Activated naive CD4-positive, alpha-beta T cell treated with anti-CD3 and anti-CD28 coated beads, Interleukin-2, amount 50 U/mL, for 72 hours (primary cell): Measurements from ENCODE around the gene MAP3K12. TPM values are rescaled to one million over a fixed set of nuclear protein-coding genes. Genes with fewer than 3 reads are reported as not detected.
A peak's percentile ranks its signal among the peaks of the same experiment; 100 is the strongest.
"Not testable (repeated sequence)": the region's sequence is repeated elsewhere in the genome, so short reads cannot be mapped to it uniquely, and the experiment has no call there.

Source experiments
- ATAC-seq, 2 donors: fragments of 150-1000 bp; cut with Tn5 transposase; 2 replicates each; pipeline ENCODE4 v1.10.0; 2021; ENCODE audit warnings: mild to moderate bottlenecking in 2 of 2, moderate library complexity in 2 of 2
- DNase-seq, 2 donors: peaks; one replicate each; pipeline ENCODE4 v3.0.0; 2021 to 2022; ENCODE audit warnings: low spot score in 2 of 2
- H3K27ac Mint-ChIP-seq, 2 donors: one replicate each; pipeline ENCODE4 v1.8.0; 2022; ENCODE audit warnings: mild to moderate bottlenecking in 2 of 2, mixed read lengths in 2 of 2
- H3K36me3 Mint-ChIP-seq, 2 donors: one replicate each; pipeline ENCODE4 v1.8.0; 2022; ENCODE audit warnings: mixed read lengths in 2 of 2
- H3K9me3 Mint-ChIP-seq, 2 donors: one replicate each; pipeline ENCODE4 v1.8.0; 2022; ENCODE audit warnings: mixed read lengths in 2 of 2
- total RNA-seq, 2 donors: library from RNA; stranded (reverse); gene quantifications; one replicate each; pipeline ENCODE4 v1.2.3, GENCODE V29; 2022

Gene MAP3K12
- total RNA-seq, 2 donors from 2014 or later: 9.5 to 21.7 TPM

GRCh38 chr12:53443955-53444354 is 55.3 kb downstream of the MAP3K12 start:
- DNase-seq (no peak), ATAC-seq (no peak)
- peaks cover 0 to 4% of the 10 kb centered on the region in 2 donors for H3K9me3 Mint-ChIP-seq
- peaks cover 9 to 61% of the 10 kb centered on the region in 2 donors for H3K36me3 Mint-ChIP-seq
- H3K27ac Mint-ChIP-seq: peak overlapping the region in 1 of 2 donors; percentile 67

- Mint-ChIP-seq H3K36me3 (peaks cover 9 to 42% of the 10 kb centered on the region in 2 donors), H3K27ac (peak within 1 kb of the TSS; percentile 92 to 95), H3K9me3 (peaks cover 0 to 4% of the 10 kb centered on the region in 2 donors)
- DNase-seq: peak; percentile 96 to 98
- peak; percentile 99 to 100 for ATAC-seq
These were observed 58.0 kb downstream of the MAP3K12 start, which contains the start of gene PRR13 for GRCh38 chr12:53441040-53441833. PRR13 (plus strand) TSS chr12:53441734; CDS start chr12:53442715, 981 bp downstream.

GRCh38 chr12:53439582-53439981 is 59.7 kb downstream of the MAP3K12 start:
- Mint-ChIP-seq H3K36me3 (peaks cover 9 to 28% of the 10 kb centered on the region in 2 donors), H3K27ac (peak overlapping the region in 1 of 2 donors; percentile 25)
- H3K9me3 Mint-ChIP-seq, ATAC-seq, DNase-seq: not testable (repeated sequence)

GRCh38 chr12:53435326-53435725 is 63.9 kb downstream of the MAP3K12 start:
- H3K27ac Mint-ChIP-seq, DNase-seq, H3K36me3 Mint-ChIP-seq, H3K9me3 Mint-ChIP-seq, ATAC-seq: not testable (repeated sequence)

- H3K9me3 Mint-ChIP-seq: no peaks in the 10 kb centered on the region
- no peak for ATAC-seq
- H3K36me3 Mint-ChIP-seq: no peaks in the 10 kb centered on the region
- DNase-seq: no peak
- no peak overlapping the region for H3K27ac Mint-ChIP-seq
These were observed 68.1 kb downstream of the MAP3K12 start for GRCh38 chr12:53431187-53431586.

- Mint-ChIP-seq H3K9me3 (no peaks in the 10 kb centered on the region), H3K27ac (no peak overlapping the region), H3K36me3 (no peaks in the 10 kb centered on the region)
- DNase-seq (no peak), ATAC-seq (no peak)
These were observed 69.1 kb downstream of the MAP3K12 start for GRCh38 chr12:53430116-53430515.

Other genes starting within 250 kb of the MAP3K12 start
- gene ESPL1, start 231.2 kb downstream of the MAP3K12 start, total RNA-seq: 10 to 100 TPM; 32.8 to 76.3 TPM
- gene PFDN5, start 203.9 kb downstream of the MAP3K12 start, total RNA-seq: 100 to 1,000 TPM; 334 to 355 TPM
- gene MYG1, start 199.8 kb downstream of the MAP3K12 start, total RNA-seq: 10 to 100 TPM; 63.8 to 91.5 TPM
- gene AAAS, start 177.8 kb downstream of the MAP3K12 start, total RNA-seq: 10 to 100 TPM; 52.3 to 83.5 TPM
- not detected for gene SP7, start 163.1 kb downstream of the MAP3K12 start, total RNA-seq
- 100 to 1,000 TPM in 1 of 2 donors, 10 to 100 TPM in 1; 86.0 to 156 TPM for gene SP1, start 119.3 kb downstream of the MAP3K12 start, total RNA-seq
- under 1 TPM in 1 of 2 donors, not detected in 1; 0.25 TPM for gene AMHR2, start 75.6 kb downstream of the MAP3K12 start, total RNA-seq
- 100 to 1,000 TPM; 170 to 226 TPM for gene PRR13, start 57.7 kb downstream of the MAP3K12 start, total RNA-seq
- gene PCBP2, start 47.4 kb downstream of the MAP3K12 start, total RNA-seq: 1,000 to 10,000 TPM in 1 of 2 donors, 100 to 1,000 TPM in 1; 786 to 1,016 TPM
- gene TARBP2, start 1.8 kb upstream of the MAP3K12 start, total RNA-seq: 10 to 100 TPM; 29.9 to 30.4 TPM
- not detected for gene NPFF, start 8.0 kb upstream of the MAP3K12 start, total RNA-seq
- gene ATF7, start 126.9 kb upstream of the MAP3K12 start, total RNA-seq: 10 to 100 TPM; 25.0 to 30.1 TPM
- gene ATP5MC2, start 176.6 kb upstream of the MAP3K12 start, total RNA-seq: 100 to 1,000 TPM; 319 to 327 TPM
- gene CALCOCO1, start 228.0 kb upstream of the MAP3K12 start, total RNA-seq: 10 to 100 TPM; 35.4 to 36.2 TPM